BJ (cell line): ENCODE measurements around the gene RAB3IP. TPM values are rescaled to one million over a fixed set of nuclear protein-coding genes. Genes with fewer than 3 reads are reported as not detected.
"Not testable (repeated sequence)": the region's sequence is repeated elsewhere in the genome, so short reads cannot be mapped to it uniquely, and the experiment has no call there.

Source experiments
- CTCF ChIA-PET: fragments of 350-600 bp; formaldehyde crosslinking; extraction: SDS; loops from one replicate; lab custom pipeline; 2021; ENCODE audit warnings: antibody characterized with exemption, inconsistent platforms; lab: Yijun Ruan, JAX
- POLR2A ChIA-PET: fragments of 300-600 bp; sonication (Branson Sonifier 250); formaldehyde crosslinking; extraction: SDS; loops from one replicate; lab custom pipeline; 2021; ENCODE audit warnings: antibody characterized with exemption; lab: Charles Lee
- DNase-seq: peaks from one replicate; pipeline ENCODE4 v3.0.0-alpha.2; 2011; ENCODE audit warnings: low read depth
- H3K27me3 ChIP-seq: 2 replicates; pipeline ENCODE4 v1.6.0; 2011; ENCODE audit warnings: low read length; ENCODE audit not compliant: control insufficient read depth, insufficient read depth
- H3K36me3 ChIP-seq: 2 replicates; pipeline ENCODE4 v1.5.1; 2011; ENCODE audit warnings: low read length; ENCODE audit not compliant: control insufficient read depth, insufficient read depth
- H3K4me3 ChIP-seq: 2 replicates; pipeline ENCODE4 v1.5.1; 2011; ENCODE audit warnings: low read depth, mild to moderate bottlenecking, control low read depth, low read length
- CTCF ChIP-seq: IDR thresholded peaks from 2 replicates; pipeline ENCODE4 v1.5.1; 2011; ENCODE audit warnings: low read depth, mild to moderate bottlenecking, control low read depth, inconsistent platforms, low read length, moderate library complexity; ENCODE audit not compliant: insufficient read depth
- polyA plus RNA-seq: library from polyadenylated mRNA; depleted of rRNA; stranded (reverse); fragments of >200 nt; gene quantifications from 2 replicates; pipeline ENCODE4 v1.2.3, GENCODE V29; 2011; rRNA removed

Gene RAB3IP
- polyA plus RNA-seq, 1 experiment: 2.1 TPM

- TF ChIP-seq CTCF: no peak
- Histone ChIP-seq H3K27me3 (no peaks in the 10 kb centered on the region), H3K4me3 (no peak overlapping the region), H3K36me3 (no peaks in the 10 kb centered on the region)
- POLR2A ChIA-PET: no interaction called here
- CTCF ChIA-PET: interaction anchor here (0.6 kb wide), 1 partner anchor 891 kb away, joined by 4 read pairs; no protein-coding TSS in a partner anchor
- DNase-seq: no peak
Observed at GRCh38 chr12:69851976-69852375, 113.3 kb downstream of the RAB3IP start.

- CTCF ChIA-PET, H3K27me3 ChIP-seq, POLR2A ChIA-PET, H3K36me3 ChIP-seq, H3K4me3 ChIP-seq, DNase-seq: not testable (repeated sequence)
Observed at GRCh38 chr12:69853176-69853961, 114.7 kb downstream of the RAB3IP start.

GRCh38 chr12:69866698-69867097 is 128.0 kb downstream of the RAB3IP start:
- H3K4me3 ChIP-seq: no peak overlapping the region
- DNase-seq: no peak
- H3K27me3 ChIP-seq: no peaks in the 10 kb centered on the region
- POLR2A ChIA-PET: no interaction called here
- no peak for TF ChIP-seq CTCF
- no peaks in the 10 kb centered on the region for H3K36me3 ChIP-seq
- CTCF ChIA-PET: interaction anchor here (2.3 kb wide), 1 partner anchor 12 kb away, joined by 9 read pairs; no protein-coding TSS in a partner anchor

- Histone ChIP-seq H3K4me3 (no peak overlapping the region), H3K27me3 (no peaks in the 10 kb centered on the region), H3K36me3 (no peaks in the 10 kb centered on the region)
- DNase-seq: no peak
- TF ChIP-seq CTCF: no peak
- ChIA-PET POLR2A (no interaction called here), CTCF (no interaction called here)
Observed at GRCh38 chr12:69868695-69869094, 130.0 kb downstream of the RAB3IP start.

GRCh38 chr12:69872804-69873203 is 134.1 kb downstream of the RAB3IP start:
- no peak overlapping the region for H3K4me3 ChIP-seq
- POLR2A ChIA-PET: no interaction called here
- TF ChIP-seq CTCF: no peak
- no peak for DNase-seq
- CTCF ChIA-PET: no interaction called here
- no peaks in the 10 kb centered on the region for H3K27me3 ChIP-seq
- no peaks in the 10 kb centered on the region for H3K36me3 ChIP-seq

Other genes starting within 250 kb of the RAB3IP start
- 225 and 228 TPM in 2 replicates for gene CCT2, start 153.4 kb upstream of the RAB3IP start, polyA plus RNA-seq
- not detected in 2 replicates for gene LRRC10, start 128.0 kb upstream of the RAB3IP start, polyA plus RNA-seq
- not detected in 2 replicates for gene BEST3, start 39.6 kb upstream of the RAB3IP start, polyA plus RNA-seq
- not detected in 2 replicates for gene MYRFL, start 86.4 kb downstream of the RAB3IP start, polyA plus RNA-seq